ENCODE measurements around the gene SNAI3. TPM values are rescaled to one million over a fixed set of nuclear protein-coding genes. Genes with fewer than 3 reads are reported as not detected.

SNAI3 gene
- total RNA-seq, 4 donors from 2014 or later: 0.70 to 0.80 TPM; not detected in 2

DNA sequence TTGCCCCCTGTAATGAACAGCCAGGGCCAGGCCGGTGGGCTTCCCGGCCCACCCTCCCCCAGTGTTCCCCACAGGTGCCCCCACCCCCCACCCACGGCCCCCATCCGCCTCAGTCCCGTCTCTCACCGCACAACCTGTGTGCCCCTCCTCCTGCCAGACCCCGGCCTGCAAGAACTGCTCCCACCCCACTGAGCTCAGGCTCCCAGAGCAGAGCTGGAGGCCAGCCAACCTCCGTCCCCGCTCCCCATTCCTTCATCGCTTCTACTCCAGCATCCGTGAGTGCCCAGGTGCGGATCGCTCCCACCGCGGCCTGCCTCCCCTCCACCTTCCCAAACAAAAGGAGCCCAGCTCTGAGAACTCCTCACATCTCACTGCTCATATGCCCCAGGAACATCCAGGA, 27.6 kb downstream of the SNAI3 start:
- Histone ChIP-seq H3K36me3 (peaks cover 0 to 38% (median 0%) of the 10 kb centered on the region in 3 donors), H3K27me3 (no peaks in the 10 kb centered on the region), H3K4me1 (peaks cover 0 to 23% (median under 1%) of the 10 kb centered on the region in 4 donors), H3K27ac (no peak overlapping the region), H3K9me3 (no peaks in the 10 kb centered on the region), H3K4me3 (no peak overlapping the region)
- no peak for DNase-seq
- TF ChIP-seq, protein P1, sequence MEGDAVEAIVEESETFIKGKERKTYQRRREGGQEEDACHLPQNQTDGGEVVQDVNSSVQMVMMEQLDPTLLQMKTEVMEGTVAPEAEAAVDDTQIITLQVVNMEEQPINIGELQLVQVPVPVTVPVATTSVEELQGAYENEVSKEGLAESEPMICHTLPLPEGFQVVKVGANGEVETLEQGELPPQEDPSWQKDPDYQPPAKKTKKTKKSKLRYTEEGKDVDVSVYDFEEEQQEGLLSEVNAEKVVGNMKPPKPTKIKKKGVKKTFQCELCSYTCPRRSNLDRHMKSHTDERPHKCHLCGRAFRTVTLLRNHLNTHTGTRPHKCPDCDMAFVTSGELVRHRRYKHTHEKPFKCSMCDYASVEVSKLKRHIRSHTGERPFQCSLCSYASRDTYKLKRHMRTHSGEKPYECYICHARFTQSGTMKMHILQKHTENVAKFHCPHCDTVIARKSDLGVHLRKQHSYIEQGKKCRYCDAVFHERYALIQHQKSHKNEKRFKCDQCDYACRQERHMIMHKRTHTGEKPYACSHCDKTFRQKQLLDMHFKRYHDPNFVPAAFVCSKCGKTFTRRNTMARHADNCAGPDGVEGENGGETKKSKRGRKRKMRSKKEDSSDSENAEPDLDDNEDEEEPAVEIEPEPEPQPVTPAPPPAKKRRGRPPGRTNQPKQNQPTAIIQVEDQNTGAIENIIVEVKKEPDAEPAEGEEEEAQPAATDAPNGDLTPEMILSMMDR (IDR thresholded peaks at IDR 0.05): no peak
- no peak for TF ChIP-seq POLR2A (IDR thresholded peaks at IDR 0.05)

DNA sequence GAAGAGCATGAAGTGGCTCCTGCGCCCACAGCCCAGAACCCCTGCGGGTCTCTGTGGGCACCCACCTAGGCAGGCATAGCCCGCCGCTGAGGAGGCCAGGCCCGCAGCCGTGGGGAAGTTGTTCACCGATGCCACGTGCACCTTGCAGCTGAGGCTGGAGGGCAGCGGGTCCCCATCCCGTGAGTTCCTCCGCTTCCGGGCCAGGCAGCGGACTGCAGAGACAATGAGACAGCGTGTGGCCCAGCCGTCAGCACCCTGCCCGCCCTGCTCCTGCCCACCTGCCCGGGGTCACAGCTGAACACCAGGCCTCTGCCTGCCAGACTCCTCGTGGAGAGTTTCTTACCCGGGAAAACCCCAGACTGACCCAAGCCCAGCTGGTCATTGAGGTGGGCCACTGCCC, 28.9 kb downstream of the SNAI3 start:
- Histone ChIP-seq H3K36me3 (peaks cover 0 to 43% (median 0%) of the 10 kb centered on the region in 3 donors), H3K9me3 (no peaks in the 10 kb centered on the region), H3K4me1 (peaks cover 0 to 22% (median 0%) of the 10 kb centered on the region in 4 donors), H3K4me3 (no peak overlapping the region), H3K27ac (no peak overlapping the region), H3K27me3 (no peaks in the 10 kb centered on the region)
- TF ChIP-seq, protein P1 (IDR thresholded peaks at IDR 0.05): no peak
- TF ChIP-seq POLR2A (IDR thresholded peaks at IDR 0.05): no peak
- DNase-seq: no peak

DNA sequence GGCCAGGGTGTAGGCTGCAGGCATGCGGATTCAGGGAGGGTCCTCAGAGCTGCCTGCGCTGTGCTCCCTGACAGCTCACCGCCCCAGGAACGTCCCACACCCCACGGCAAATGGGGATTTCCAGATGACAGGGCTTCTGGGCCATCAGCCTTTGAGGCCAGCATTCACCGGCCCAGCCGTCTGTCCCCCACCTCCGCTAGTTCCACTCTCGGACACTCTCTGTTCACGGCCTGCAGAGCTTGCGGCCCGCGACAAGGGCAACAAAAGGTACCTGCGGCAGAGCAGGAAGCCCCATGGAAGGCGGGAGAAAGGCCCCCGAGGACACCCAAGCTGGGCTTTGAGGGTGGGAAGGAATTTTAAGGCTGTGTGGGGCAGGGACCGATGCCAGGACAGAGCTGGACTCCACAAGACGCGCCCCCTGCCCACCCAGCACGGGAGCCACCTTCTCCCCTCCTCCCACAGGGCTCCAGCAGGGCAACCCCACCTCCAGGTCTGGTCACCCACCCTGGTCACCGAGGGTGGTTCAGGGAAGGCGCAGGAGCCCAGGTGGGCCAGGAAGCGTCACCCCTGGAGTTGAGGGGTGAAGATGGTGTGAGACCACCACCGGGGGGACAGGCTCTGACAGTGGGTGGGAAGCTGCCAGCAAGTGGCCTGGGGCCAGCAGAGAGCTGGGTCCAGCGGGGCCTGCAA, 29.9 kb downstream of the SNAI3 start:
- Histone ChIP-seq H3K36me3 (peaks cover 0 to 43% (median 0%) of the 10 kb centered on the region in 3 donors), H3K4me1 (peaks cover 0 to 22% (median 4%) of the 10 kb centered on the region in 4 donors), H3K4me3 (no peak overlapping the region), H3K27ac (no peak overlapping the region), H3K27me3 (no peaks in the 10 kb centered on the region), H3K9me3 (no peaks in the 10 kb centered on the region)
- DNase-seq: no peak
- TF ChIP-seq POLR2A (IDR thresholded peaks at IDR 0.05): no peak
- TF ChIP-seq, protein P1 (IDR thresholded peaks at IDR 0.05): no peak

DNA sequence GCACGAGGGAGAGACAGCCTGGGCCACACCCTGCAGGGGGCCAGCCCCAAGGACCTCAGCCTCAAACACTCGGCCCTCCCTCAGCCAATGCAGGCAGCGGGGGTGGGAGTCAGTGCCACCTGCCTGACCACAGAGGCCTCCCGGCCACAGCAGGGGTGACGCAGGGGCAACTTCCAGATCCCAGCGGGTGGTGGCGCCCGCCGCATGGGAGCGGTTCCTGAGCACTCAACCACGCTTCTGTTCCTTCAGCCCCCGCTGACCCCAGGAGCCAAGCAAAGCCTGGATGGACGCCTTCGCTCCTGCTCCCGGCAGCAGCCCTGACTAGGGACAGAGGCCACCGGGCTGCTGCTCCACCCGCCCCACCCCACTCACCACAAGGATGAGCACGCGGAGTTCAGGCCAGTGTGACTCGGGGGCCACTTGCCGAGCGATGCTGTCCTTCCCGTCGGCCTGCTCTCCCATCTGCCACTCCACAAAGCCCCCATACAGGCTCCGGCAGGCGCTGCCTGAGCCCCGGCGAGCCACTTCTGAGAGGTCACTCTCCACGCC, 30.5 kb downstream of the SNAI3 start:
- Histone ChIP-seq H3K9me3 (no peaks in the 10 kb centered on the region), H3K4me3 (no peak overlapping the region), H3K27me3 (no peaks in the 10 kb centered on the region), H3K36me3 (peaks cover 0 to 43% (median 0%) of the 10 kb centered on the region in 3 donors), H3K4me1 (peaks cover 0 to 22% (median 6%) of the 10 kb centered on the region in 4 donors), H3K27ac (no peak overlapping the region)
- TF ChIP-seq, protein P1 (IDR thresholded peaks at IDR 0.05): no peak
- TF ChIP-seq POLR2A (IDR thresholded peaks at IDR 0.05): no peak
- no peak for DNase-seq

DNA sequence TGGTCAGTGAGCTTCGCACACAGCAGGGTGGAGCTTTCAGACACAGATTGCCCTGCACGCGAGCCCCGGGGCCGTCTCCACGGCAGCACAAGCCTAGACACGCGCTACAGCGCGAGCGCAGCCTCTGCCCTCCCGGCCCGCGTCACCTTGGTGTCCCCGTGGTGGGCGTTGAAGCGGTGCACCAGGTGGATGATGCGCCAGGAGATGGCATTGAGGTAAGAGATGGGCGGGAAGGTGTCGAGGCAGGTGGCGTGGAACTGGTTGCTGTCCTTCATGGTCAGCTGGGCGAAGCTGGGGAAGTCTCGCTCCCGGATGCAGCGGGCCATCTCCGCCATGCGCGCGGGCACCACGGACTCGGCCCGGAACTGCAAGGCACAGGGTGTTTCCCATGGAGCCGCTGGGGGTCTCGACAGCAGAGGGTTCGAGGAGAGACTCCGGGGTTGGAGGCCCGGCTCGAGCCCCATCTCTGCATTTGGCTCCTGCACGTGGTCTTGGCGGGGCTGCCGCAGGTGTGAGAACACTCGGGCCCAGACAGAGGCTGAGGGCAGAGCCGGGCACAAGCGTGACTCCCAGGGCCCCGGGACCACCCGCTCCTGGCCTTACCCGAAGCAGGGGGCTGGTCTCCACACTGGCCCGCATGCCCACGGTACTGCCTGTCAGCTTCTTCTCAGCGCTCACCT, 31.1 kb downstream of the SNAI3 start:
- peaks cover 0 to 43% (median 0%) of the 10 kb centered on the region in 3 donors for H3K36me3 ChIP-seq

More for the DNA sequence above, 31.1 kb downstream of the SNAI3 start:
- no peak for TF ChIP-seq POLR2A (IDR thresholded peaks at IDR 0.05)
- TF ChIP-seq, protein P1 (IDR thresholded peaks at IDR 0.05): no peak
- no peak for DNase-seq
- Histone ChIP-seq H3K4me3 (no peak overlapping the region), H3K27me3 (no peaks in the 10 kb centered on the region), H3K27ac (no peak overlapping the region), H3K4me1 (peaks cover 0 to 24% (median 6%) of the 10 kb centered on the region in 4 donors), H3K9me3 (no peaks in the 10 kb centered on the region)

Data from Peyer's patch (tissue), 4 donors.